K562 (cell line): ENCODE data around the gene MPZL1. TPM values are rescaled to one million over a fixed set of nuclear protein-coding genes. Genes with fewer than 3 reads are reported as not detected.

ENCODE experiments used
- ADNP ChIP-seq: fragments of 200-800 bp; sonication (Bioruptor generic); IDR thresholded peaks from 2 replicates; pipeline ENCODE4 v1.6.1; 2016; ENCODE audit warnings: missing genetic modification characterization, missing compliant biosample characterization
- ATF7 ChIP-seq: fragments of 450-650 bp; IDR thresholded peaks from 2 replicates; pipeline ENCODE4 v1.7.1; 2014; ENCODE audit warnings: mild to moderate bottlenecking, moderate library complexity
- BCOR ChIP-seq: fragments of 450-650 bp; IDR thresholded peaks from 2 replicates; pipeline ENCODE4 v1.6.1; 2016
- CTCF ChIP-seq, 3 experiments: IDR thresholded peaks in 2 of 3; conservative IDR thresholded peaks in 1 of 3; 2 replicates each; pipeline ENCODE4 v1.5.1; 2011 to 2012; ENCODE audit warnings: low read length in 3 of 3, mild to moderate bottlenecking in 3 of 3, control low read depth in 2 of 3, improper control_type of control experiment in 1 of 3, inconsistent platforms in 1 of 3, low read depth in 1 of 3, mixed read lengths in 1 of 3, moderate library complexity in 1 of 3; ENCODE audit not compliant: insufficient read depth in 2 of 3
- E2F1 ChIP-seq: sonication (generic); formaldehyde crosslinking; IDR thresholded peaks from 2 replicates; pipeline ENCODE4 v1.8.1; 2023; ENCODE audit warnings: mild to moderate bottlenecking, missing genetic modification reagents, moderate library complexity
- EP300 ChIP-seq: IDR thresholded peaks from 2 replicates; pipeline ENCODE4 v1.6.1; 2012; ENCODE audit warnings: low read length, improper control_type of control experiment
- EP400 ChIP-seq: fragments of 450-650 bp; IDR thresholded peaks from 2 replicates; pipeline ENCODE4 v1.6.1; 2017; ENCODE audit warnings: antibody characterized with exemption, mild to moderate bottlenecking, moderate library complexity
- GABPB1 ChIP-seq: sonication (generic); formaldehyde crosslinking; IDR thresholded peaks from 2 replicates; pipeline ENCODE4 v1.8.0; 2022; ENCODE audit warnings: mild to moderate bottlenecking, missing genetic modification reagents
- HDGF ChIP-seq: fragments of 450-650 bp; IDR thresholded peaks from 2 replicates; pipeline ENCODE4 v1.6.1; 2016
- JUNB ChIP-seq: fragments of 450-650 bp; formaldehyde crosslinking; conservative IDR thresholded peaks from 2 replicates; pipeline ENCODE4 v1.4.0; 2020; ENCODE audit warnings: mild to moderate bottlenecking
- MEF2D ChIP-seq: conservative IDR thresholded peaks from 2 replicates; pipeline ENCODE4 v1.6.1; 2016; ENCODE audit warnings: low read depth, missing genetic modification characterization, missing compliant biosample characterization
- MYNN ChIP-seq, 2 experiments: sonication (generic); formaldehyde crosslinking in 1 of 2; IDR thresholded peaks; 2 replicates each; pipeline versions ENCODE4 v1.5.0 to v1.6.1; 2016 to 2020; ENCODE audit warnings: antibody characterized with exemption in 1 of 2, missing genetic modification reagents in 1 of 2
- NFXL1 ChIP-seq: fragments of 450-650 bp; formaldehyde crosslinking; IDR thresholded peaks from 2 replicates; pipeline ENCODE4 v1.4.0; 2021; ENCODE audit warnings: mild to moderate bottlenecking
- NR2C2 ChIP-seq, 2 experiments: fragments of 200-800 bp in 1 of 2; sonication (Bioruptor generic) in 1 of 2; sonication (generic) in 1 of 2; formaldehyde crosslinking in 1 of 2; IDR thresholded peaks; 2 replicates each; pipeline versions ENCODE4 v1.6.1 to v1.8.0; 2016 to 2022; ENCODE audit warnings: mild to moderate bottlenecking in 1 of 2, missing compliant biosample characterization in 1 of 2, missing genetic modification characterization in 1 of 2, missing genetic modification reagents in 1 of 2
- PCBP1 ChIP-seq: fragments of 200-400 bp; formaldehyde crosslinking; IDR thresholded peaks from 2 replicates; pipeline ENCODE4 v1.6.1; 2018; ENCODE audit warnings: mild to moderate bottlenecking, low read depth, low read length; ENCODE audit not compliant: poor library complexity, severe bottlenecking
- SP1 ChIP-seq: sonication (generic); formaldehyde crosslinking; IDR thresholded peaks from 2 replicates; pipeline ENCODE4 v1.8.1; 2022; ENCODE audit warnings: mild to moderate bottlenecking, missing genetic modification reagents
- WHSC1 ChIP-seq: IDR thresholded peaks from one replicate; pipeline ENCODE4 v1.6.1; 2012; ENCODE audit warnings: low read length, control low read depth, inconsistent platforms
- ZNF217 ChIP-seq: sonication (generic); formaldehyde crosslinking; IDR thresholded peaks from 2 replicates; pipeline ENCODE4 v1.8.0; 2022; ENCODE audit warnings: mild to moderate bottlenecking, missing genetic modification reagents
- ZNF354B ChIP-seq: fragments of 250-450 bp; sonication (Bioruptor Pico); IDR thresholded peaks from 2 replicates; pipeline ENCODE4 v1.4.0; 2020
- ZNF384 ChIP-seq: IDR thresholded peaks from 2 replicates; pipeline ENCODE4 v1.6.1; 2012; ENCODE audit warnings: low read depth, low read length, improper control_type of control experiment
- ZNF764 ChIP-seq: fragments of 250-450 bp; sonication (Bioruptor Pico); IDR thresholded peaks from 2 replicates; pipeline ENCODE4 v1.4.0; 2020; ENCODE audit warnings: low read depth, mild to moderate bottlenecking, moderate library complexity
- polyA plus RNA-seq, 8 experiments: library from polyadenylated mRNA; depleted of rRNA in 4 of 8; stranded (reverse) in 5 of 8; unstranded in 3 of 8; fragments of >200 nt; fragmentation: Nextera tagmentation in 2 of 8; fragmentation: Illumina TruSeq in 1 of 8; extraction: Ambion mirVana in 2 of 8; extraction: Trizol in 1 of 8; gene quantifications; 2 replicates each; pipeline versions ENCODE4 v1.2.1 to v1.2.3, GENCODE V29; 2011 to 2014; ENCODE audit warnings: inconsistent platforms in 1 of 8, missing spikeins in 1 of 8
- total RNA-seq, 7 experiments: library from RNA; depleted of rRNA in 6 of 7; stranded (reverse); fragments of >200 nt in 6 of 7; fragmentation: Illumina TruSeq in 2 of 7; extraction: Trizol in 2 of 7; gene quantifications; 2 replicates each; pipeline versions ENCODE4 v1.2.1 to v1.2.3, GENCODE V29; 2011 to 2021; ENCODE audit warnings: low replicate concordance in 1 of 7
- TF ChIP-seq, protein P1 (sequence below): sonication (generic); formaldehyde crosslinking; IDR thresholded peaks from 2 replicates; pipeline ENCODE4 v1.8.0; 2022; ENCODE audit warnings: missing genetic modification reagents, mild to moderate bottlenecking, borderline replicate concordance

MPZL1 gene
- total and polyA plus RNA-seq, 9 of the 15 experiments (the other 6 are each of a cell fraction or from before 2014, with no cell fraction given) = 14.5 to 153 (median 66.5) TPM

DNA sequence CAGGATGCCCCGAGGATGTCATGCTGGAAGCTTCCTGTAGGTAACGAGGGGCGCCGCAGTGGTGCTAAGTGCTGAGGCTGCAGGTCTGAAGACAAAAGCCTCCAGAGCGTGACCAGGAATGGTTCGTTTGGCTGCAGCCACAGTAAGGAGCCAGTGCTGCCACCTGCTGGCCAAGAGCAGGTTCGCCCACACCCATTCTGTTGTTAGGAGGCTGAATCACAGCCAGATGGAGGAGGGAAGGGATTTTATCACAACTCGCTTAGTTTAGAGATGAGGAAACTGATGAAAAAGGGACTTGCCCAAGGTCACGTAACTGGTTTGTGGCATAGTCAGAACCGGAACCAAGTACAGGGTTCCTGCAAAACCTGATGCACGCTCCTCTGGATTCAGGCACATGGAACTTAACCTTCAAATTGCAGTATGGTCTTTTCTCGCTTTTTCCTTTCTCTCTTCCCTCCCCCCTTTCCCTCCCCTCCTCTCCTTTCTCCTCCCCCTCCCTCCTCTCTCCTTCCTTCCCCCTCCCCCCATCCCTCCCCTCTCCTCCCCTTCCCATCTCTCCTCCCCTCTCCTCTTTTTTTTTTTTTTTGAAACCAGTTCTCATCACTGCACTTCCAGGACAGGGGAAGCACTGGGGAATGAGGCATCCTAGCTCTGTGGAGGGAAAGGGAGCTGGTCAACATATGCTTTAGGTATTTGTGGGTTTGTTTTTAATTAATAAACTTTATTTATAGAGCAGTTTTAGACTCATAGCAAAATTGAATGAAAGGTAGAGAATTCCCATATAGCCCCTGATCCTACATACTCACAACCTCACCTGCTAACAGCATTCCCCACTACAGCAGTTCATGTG lies 81.8 kb downstream of the MPZL1 start (continued):
- TF ChIP-seq, protein P1, sequence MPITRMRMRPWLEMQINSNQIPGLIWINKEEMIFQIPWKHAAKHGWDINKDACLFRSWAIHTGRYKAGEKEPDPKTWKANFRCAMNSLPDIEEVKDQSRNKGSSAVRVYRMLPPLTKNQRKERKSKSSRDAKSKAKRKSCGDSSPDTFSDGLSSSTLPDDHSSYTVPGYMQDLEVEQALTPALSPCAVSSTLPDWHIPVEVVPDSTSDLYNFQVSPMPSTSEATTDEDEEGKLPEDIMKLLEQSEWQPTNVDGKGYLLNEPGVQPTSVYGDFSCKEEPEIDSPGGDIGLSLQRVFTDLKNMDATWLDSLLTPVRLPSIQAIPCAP (CRISPR knock-in tag) = no peak
- TF ChIP-seq JUNB = no peak
- TF ChIP-seq EP300 = peak; percentile 8; the same call in 1 of the 2 replicates
- 0 out of 2 replicates have a peak, but pooled peaks have one; percentile 33 for TF ChIP-seq E2F1 (CRISPR knock-in tag)
- no peak for TF ChIP-seq ZNF764
- TF ChIP-seq HDGF = no peak
- peak; percentile 24; the same call in 1 of the 2 replicates for TF ChIP-seq BCOR
- TF ChIP-seq NFXL1 = no peak
- TF ChIP-seq SP1 = peak; percentile 62
- peak; percentile 76 for TF ChIP-seq PCBP1
- TF ChIP-seq ATF7 = peak; percentile 71
- no peak for TF ChIP-seq WHSC1
- peak; percentile 55 for TF ChIP-seq ADNP (tag)
- no peak for TF ChIP-seq MEF2D (tag)
- peak; percentile 54; the same call in 1 of the 2 replicates for TF ChIP-seq GABPB1 (CRISPR knock-in tag)
- TF ChIP-seq MYNN (IDR thresholded peaks at IDR 0.05) = no peak; the same call in 1 of the 2 replicates
- no peak for TF ChIP-seq MYNN (CRISPR knock-in tag; IDR thresholded peaks at IDR 0.05)
- peak; percentile 98 to 100 (median 98) for TF ChIP-seq CTCF (IDR thresholded peaks at IDR 0.05 in 2 of 3, conservative IDR thresholded peaks at IDR 0.05 in 1 of 3; ENCODE audit: insufficient read depth in 2 of 3, low read depth in 1 of 3, low read length in 3 of 3)
- TF ChIP-seq ZNF217 (CRISPR knock-in tag) = no peak
- TF ChIP-seq ZNF384 = peak; percentile 62
- TF ChIP-seq EP400 = peak; percentile 61
- no peak for TF ChIP-seq ZNF354B (CRISPR knock-in tag)
- TF ChIP-seq NR2C2 (CRISPR knock-in tag; IDR thresholded peaks at IDR 0.05) = no peak
- 0 out of 2 replicates have a peak, but pooled peaks have one; percentile 28 for TF ChIP-seq NR2C2 (tag; IDR thresholded peaks at IDR 0.05)
